Posterior vena cava (tissue), 2 donors: Measurements from ENCODE around the gene VTI1B. TPM values are rescaled to one million over a fixed set of nuclear protein-coding genes. Genes with fewer than 3 reads are reported as not detected.
"Not testable (repeated sequence)": the region's sequence is repeated elsewhere in the genome, so short reads cannot be mapped to it uniquely, and the experiment has no call there.

Experiments used
- DNase-seq: peaks from one replicate; pipeline ENCODE4 v3.0.0-alpha.2; 2020; ENCODE audit warnings: low spot score
- intact Hi-C, 2 donors: fragments of 100-400 bp; cut with DNase I; formaldehyde crosslinking; loops; one replicate each; pipeline versions ENCODE4 v1.14.1 to v1.14.2; 2022 to 2023
- long read RNA-seq, 2 donors: library from polyadenylated mRNA; unstranded; transcript quantifications; one replicate each; pipeline ENCODE4 v2.0.0, GENCODE V29; 2020 to 2021
- total RNA-seq, 2 donors: library from RNA; stranded (reverse); fragmentation: NEBNext Ultra II Directional; extraction: Animal tissue kit (Norgen Biotek cat#: 25700); gene quantifications; one replicate each; pipeline ENCODE4 v1.2.1, GENCODE V29; 2021
- donor health status: DM: yes; HTN: yes; CAD: no.
- donor health status: DM: yes; HTN: yes; CAD: no.

The VTI1B gene
- total RNA-seq, result 100 to 1,000 TPM; 111 to 117 TPM
- long read RNA-seq, donor 1, full-length matches to known transcripts, result 25 of 34 reads
- long read RNA-seq, donor 1, partial matches to known transcripts, result 4 of 34 reads
- long read RNA-seq, donor 1, other reads (novel, unspliced or antisense), result 5 of 34 reads
- long read RNA-seq, donor 2, full-length matches to known transcripts, result 97 of 110 reads
- long read RNA-seq, donor 2, partial matches to known transcripts, result 0 of 110 reads
- long read RNA-seq, donor 2, other reads (novel, unspliced or antisense), result 13 of 110 reads

GRCh38 chr14:67674480-67675218, at the start of gene VTI1B:
Gene VTI1B (minus strand): TSS chr14:67674632. CDS start chr14:67674489, 143 bp downstream.
- intact Hi-C loops, result no loop called here
- DNase-seq, result peak; percentile 94

GRCh38 chr14:67722293-67722692, 47.9 kb upstream of the VTI1B start:
- intact Hi-C loops, result no loop called here
- DNase-seq, result peak; percentile 88

GRCh38 chr14:67721875-67722274, 47.4 kb upstream of the VTI1B start:
- no peak for DNase-seq
- intact Hi-C loops, result no loop called here

- no peak for DNase-seq
- intact Hi-C loops, result no loop called here
Observed at GRCh38 chr14:67719866-67720265, 45.4 kb upstream of the VTI1B start.

- intact Hi-C loops, DNase-seq: not testable (repeated sequence)
Observed at GRCh38 chr14:67719385-67719784, 45.0 kb upstream of the VTI1B start.

- no peak for DNase-seq
- intact Hi-C loops, result no loop called here
Observed at GRCh38 chr14:67718265-67718664, 43.8 kb upstream of the VTI1B start.

- intact Hi-C loops, result no loop called here
- no peak for DNase-seq
Observed at GRCh38 chr14:67717048-67717447, 42.6 kb upstream of the VTI1B start.

- intact Hi-C loops, result no loop called here
- DNase-seq, result no peak
Observed at GRCh38 chr14:67710209-67710608, 35.8 kb upstream of the VTI1B start.

- DNase-seq, result not testable (repeated sequence)
- intact Hi-C loops, result loop anchor here in 1 of 2 donors (10.0 kb wide), 1 partner anchor 125 kb away; no protein-coding TSS in a partner anchor
Observed at GRCh38 chr14:67709796-67710195, 35.4 kb upstream of the VTI1B start.

GRCh38 chr14:67709346-67709745, 34.9 kb upstream of the VTI1B start:
- intact Hi-C loops, result loop anchor here in 1 of 2 donors (10.0 kb wide), 1 partner anchor 125 kb away; no protein-coding TSS in a partner anchor
- DNase-seq, result not testable (repeated sequence)

GRCh38 chr14:67705211-67705610, 30.8 kb upstream of the VTI1B start:
- intact Hi-C loops, result loop anchor here in 1 of 2 donors (10.0 kb wide), 1 partner anchor 120 kb away; no protein-coding TSS in a partner anchor
- DNase-seq, result no peak

GRCh38 chr14:67704484-67705089, 30.2 kb upstream of the VTI1B start:
- DNase-seq, result no peak
- intact Hi-C loops, result loop anchor here in 1 of 2 donors (10.0 kb wide), 1 partner anchor 120 kb away; no protein-coding TSS in a partner anchor

GRCh38 chr14:67703997-67704396, 29.6 kb upstream of the VTI1B start:
- no peak for DNase-seq

GRCh38 chr14:67701492-67701891, 27.1 kb upstream of the VTI1B start, which contains the start of gene RDH12:
Gene RDH12 (plus strand): TSS chr14:67701886. CDS start chr14:67722643, 20,757 bp downstream.
- DNase-seq, result not testable (repeated sequence)
- intact Hi-C loops, result loop anchor here in 1 of 2 donors (10.0 kb wide), 1 partner anchor 117 kb away; no protein-coding TSS in a partner anchor

More at GRCh38 chr14:67703997-67704396, 29.6 kb upstream of the VTI1B start:
- intact Hi-C loops, result loop anchor here in 1 of 2 donors (10.0 kb wide), 1 partner anchor 119 kb away; no protein-coding TSS in a partner anchor

- no peak for DNase-seq
- intact Hi-C loops, result no loop called here
Observed at GRCh38 chr14:67698179-67698578, 23.7 kb upstream of the VTI1B start.

- intact Hi-C loops, result no loop called here
- no peak for DNase-seq
Observed at GRCh38 chr14:67697006-67697405, 22.6 kb upstream of the VTI1B start.

- intact Hi-C loops, result no loop called here
- DNase-seq, result peak; percentile 94
Observed at GRCh38 chr14:67695394-67695949, 21.0 kb upstream of the VTI1B start, which contains the start of gene RDH11. Gene RDH11 (minus strand): TSS chr14:67695764. CDS start chr14:67695703, 61 bp downstream.

- intact Hi-C loops, result no loop called here
- DNase-seq, result peak; percentile 83
Observed at GRCh38 chr14:67694791-67695393, 20.5 kb upstream of the VTI1B start.

- no peak for DNase-seq
- intact Hi-C loops, result no loop called here
Observed at GRCh38 chr14:67690011-67690410, 15.6 kb upstream of the VTI1B start.
